Hair follicle dermal papilla cell (primary cell): ENCODE measurements around the gene ABCC3. TPM values are rescaled to one million over a fixed set of nuclear protein-coding genes. Genes with fewer than 3 reads are reported as not detected.

Experiments used
- small RNA-seq: library from RNA; depleted of rRNA; stranded (forward); fragments of <200 nt; gene quantifications from one replicate; pipeline ENCODE3, GENCODE V24; 2012
- total RNA-seq: library from RNA; depleted of rRNA; stranded (reverse); fragments of >200 nt; gene quantifications from 2 replicates; pipeline ENCODE4 v1.2.3, GENCODE V29; 2012

The ABCC3 gene, protein sequence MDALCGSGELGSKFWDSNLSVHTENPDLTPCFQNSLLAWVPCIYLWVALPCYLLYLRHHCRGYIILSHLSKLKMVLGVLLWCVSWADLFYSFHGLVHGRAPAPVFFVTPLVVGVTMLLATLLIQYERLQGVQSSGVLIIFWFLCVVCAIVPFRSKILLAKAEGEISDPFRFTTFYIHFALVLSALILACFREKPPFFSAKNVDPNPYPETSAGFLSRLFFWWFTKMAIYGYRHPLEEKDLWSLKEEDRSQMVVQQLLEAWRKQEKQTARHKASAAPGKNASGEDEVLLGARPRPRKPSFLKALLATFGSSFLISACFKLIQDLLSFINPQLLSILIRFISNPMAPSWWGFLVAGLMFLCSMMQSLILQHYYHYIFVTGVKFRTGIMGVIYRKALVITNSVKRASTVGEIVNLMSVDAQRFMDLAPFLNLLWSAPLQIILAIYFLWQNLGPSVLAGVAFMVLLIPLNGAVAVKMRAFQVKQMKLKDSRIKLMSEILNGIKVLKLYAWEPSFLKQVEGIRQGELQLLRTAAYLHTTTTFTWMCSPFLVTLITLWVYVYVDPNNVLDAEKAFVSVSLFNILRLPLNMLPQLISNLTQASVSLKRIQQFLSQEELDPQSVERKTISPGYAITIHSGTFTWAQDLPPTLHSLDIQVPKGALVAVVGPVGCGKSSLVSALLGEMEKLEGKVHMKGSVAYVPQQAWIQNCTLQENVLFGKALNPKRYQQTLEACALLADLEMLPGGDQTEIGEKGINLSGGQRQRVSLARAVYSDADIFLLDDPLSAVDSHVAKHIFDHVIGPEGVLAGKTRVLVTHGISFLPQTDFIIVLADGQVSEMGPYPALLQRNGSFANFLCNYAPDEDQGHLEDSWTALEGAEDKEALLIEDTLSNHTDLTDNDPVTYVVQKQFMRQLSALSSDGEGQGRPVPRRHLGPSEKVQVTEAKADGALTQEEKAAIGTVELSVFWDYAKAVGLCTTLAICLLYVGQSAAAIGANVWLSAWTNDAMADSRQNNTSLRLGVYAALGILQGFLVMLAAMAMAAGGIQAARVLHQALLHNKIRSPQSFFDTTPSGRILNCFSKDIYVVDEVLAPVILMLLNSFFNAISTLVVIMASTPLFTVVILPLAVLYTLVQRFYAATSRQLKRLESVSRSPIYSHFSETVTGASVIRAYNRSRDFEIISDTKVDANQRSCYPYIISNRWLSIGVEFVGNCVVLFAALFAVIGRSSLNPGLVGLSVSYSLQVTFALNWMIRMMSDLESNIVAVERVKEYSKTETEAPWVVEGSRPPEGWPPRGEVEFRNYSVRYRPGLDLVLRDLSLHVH (N-terminal part only)
- 20.9 and 24.8 TPM in 2 replicates for total RNA-seq

GRCh38 chr17:50634224-50634914 lies at the start of gene ABCC3:
Gene ABCC3, plus strand, starts transcription at chr17:50634881. Its CDS starts 56 bp downstream, at chr17:50634937.

DNA sequence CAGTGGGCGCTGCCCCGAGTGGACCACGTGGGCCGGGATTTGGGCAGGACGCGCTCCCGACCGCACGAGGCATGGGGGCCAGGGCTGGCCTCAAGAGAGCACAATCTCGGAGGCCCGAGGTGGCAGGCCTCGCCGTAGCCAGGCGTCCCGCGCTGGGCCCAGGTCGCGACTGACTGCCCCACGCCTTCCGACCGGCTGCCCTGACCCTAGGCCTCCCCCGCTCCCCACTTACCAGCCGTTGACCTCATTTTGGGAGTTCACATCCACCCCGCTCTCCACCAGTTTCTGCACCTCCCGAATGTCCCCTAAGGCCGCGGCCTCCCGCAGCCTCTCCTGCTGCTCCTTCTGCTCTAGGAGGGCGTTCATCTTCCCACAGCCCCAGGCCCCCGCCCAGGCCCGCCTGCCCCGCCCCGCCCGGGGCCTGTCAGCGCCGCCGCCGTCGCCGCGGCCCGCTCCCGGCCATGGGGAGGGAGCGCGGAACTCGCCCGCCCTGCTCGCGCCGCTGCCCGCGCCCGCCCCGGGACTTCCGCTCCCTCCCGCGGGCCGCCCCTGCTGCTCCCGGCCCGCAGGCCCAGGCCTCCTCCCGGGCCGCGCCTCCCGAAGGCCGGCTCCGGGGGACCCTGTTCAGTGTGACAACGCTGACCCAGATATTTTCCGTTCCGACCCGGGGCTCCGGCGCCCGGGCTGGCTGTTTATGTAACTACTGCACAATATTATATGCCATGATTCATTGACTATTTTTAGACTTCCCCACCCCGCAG lies 72.8 kb downstream of the ABCC3 start, which contains the start of gene ANKRD40:
TSS of gene ANKRD40 (minus strand) at position 626 of the 761 bp plus-strand sequence. CDS start at position 366, 260 bp downstream.

DNA sequence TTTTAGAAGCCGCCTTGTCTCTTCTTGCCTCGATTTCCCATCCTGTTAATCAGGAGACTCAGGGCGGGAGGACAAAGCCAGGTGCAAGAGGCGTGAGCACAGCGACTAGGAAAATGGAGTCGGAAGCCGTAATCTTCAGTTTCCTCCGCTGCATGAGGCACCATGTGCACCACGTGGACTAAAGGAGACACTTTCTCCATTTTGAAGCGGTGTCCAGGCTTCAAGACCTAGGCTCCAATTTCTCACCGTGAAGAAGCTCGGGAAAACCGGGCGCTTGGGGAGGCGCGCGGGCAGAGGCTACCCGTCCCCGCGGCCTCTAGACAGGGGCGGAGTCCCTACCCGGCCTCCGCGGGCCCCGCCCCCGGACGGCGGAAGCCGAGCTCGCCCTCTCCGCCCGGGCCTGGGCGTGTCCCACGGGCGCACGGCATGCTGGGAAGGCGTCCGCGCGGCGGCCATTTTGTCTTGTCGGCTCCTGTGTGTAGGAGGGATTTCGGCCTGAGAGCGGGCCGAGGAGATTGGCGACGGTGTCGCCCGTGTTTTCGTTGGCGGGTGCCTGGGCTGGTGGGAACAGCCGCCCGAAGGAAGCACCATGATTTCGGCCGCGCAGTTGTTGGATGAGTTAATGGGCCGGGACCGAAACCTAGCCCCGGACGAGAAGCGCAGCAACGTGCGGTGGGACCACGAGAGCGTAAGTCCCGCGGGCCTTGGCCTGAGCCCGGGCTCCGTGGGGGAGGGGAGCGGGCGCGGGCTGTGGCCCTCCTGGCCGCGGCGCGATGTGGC lies 84.7 kb downstream of the ABCC3 start, which contains the start of gene LUC7L3:
TSS of gene LUC7L3 (plus strand) at position 460 of the 780 bp plus-strand sequence. CDS start at position 590, 130 bp downstream.

Small RNA genes within 50 kb of the gene (small RNA-seq; reads per million reads assigned to genes)
- gene RF00019 = not detected

Other genes starting within 250 kb of the ABCC3 start
- gene LRRC59, start 237.4 kb upstream of the ABCC3 start, total RNA-seq = 154 and 158 TPM in 2 replicates
- 17.5 and 27.4 TPM in 2 replicates for gene ACSF2, start 208.7 kb upstream of the ABCC3 start, total RNA-seq
- not detected in 2 replicates for gene CHAD, start 166.0 kb upstream of the ABCC3 start, total RNA-seq
- 22.4 and 25.3 TPM in 2 replicates for gene RSAD1, start 156.0 kb upstream of the ABCC3 start, total RNA-seq
- gene MYCBPAP, start 126.4 kb upstream of the ABCC3 start, total RNA-seq = 0.97 and 1.1 TPM in 2 replicates
- gene EPN3, start 102.1 kb upstream of the ABCC3 start, total RNA-seq = not detected in 2 replicates
- 82.5 and 155 TPM in 2 replicates for gene SPATA20, start 87.7 kb upstream of the ABCC3 start, total RNA-seq
- gene CACNA1G, start 74.2 kb upstream of the ABCC3 start, total RNA-seq = 0.97 and 2.9 TPM in 2 replicates
- gene ANKRD40, start 73.0 kb downstream of the ABCC3 start, total RNA-seq = 48.1 and 50.8 TPM in 2 replicates
- gene LUC7L3, start 84.7 kb downstream of the ABCC3 start, total RNA-seq = 15.8 and 22.2 TPM in 2 replicates
- not detected in 2 replicates for gene ANKRD40CL, start 132.6 kb downstream of the ABCC3 start, total RNA-seq
- not detected in 2 replicates for gene WFIKKN2, start 200.7 kb downstream of the ABCC3 start, total RNA-seq
- gene TOB1, start 231.5 kb downstream of the ABCC3 start, total RNA-seq = 12.3 and 14.9 TPM in 2 replicates